HG03439 (cell line): ENCODE measurements around the gene SERF1B.
A peak's percentile ranks its signal among the peaks of the same experiment; 100 is the strongest.
"Not testable (repeated sequence)": the region's sequence is repeated elsewhere in the genome, so short reads cannot be mapped to it uniquely, and the experiment has no call there.

ENCODE experiments used
- ATAC-seq: cut with Tn5 transposase; IDR thresholded peaks from one replicate; pipeline ENCODE4 v1.9.1; 2021; ENCODE audit warnings: mild to moderate bottlenecking, moderate library complexity; ENCODE audit not compliant: unreplicated experiment

Gene SERF1B

GRCh38 chr5:70025106-70025844 lies at the start of gene SERF1B:
Gene SERF1B (plus strand): TSS chr5:70025251. CDS start chr5:70025452, 201 bp downstream.
- ATAC-seq = peak; percentile 89

- not testable (repeated sequence) for ATAC-seq
Observed at GRCh38 chr5:69991713-69992112, 33.3 kb upstream of the SERF1B start.

- ATAC-seq = not testable (repeated sequence)
Observed at GRCh38 chr5:69995535-69995934, 29.5 kb upstream of the SERF1B start.

- ATAC-seq = not testable (repeated sequence)
Observed at GRCh38 chr5:70020660-70021059, 4.4 kb upstream of the SERF1B start.

- peak; percentile 18 for ATAC-seq
Observed at GRCh38 chr5:70025845-70026145, 744 bp downstream of the SERF1B start.

GRCh38 chr5:70031204-70031603 lies 6.2 kb downstream of the SERF1B start:
- ATAC-seq = not testable (repeated sequence)

GRCh38 chr5:70041411-70041810 lies 16.4 kb downstream of the SERF1B start:
- not testable (repeated sequence) for ATAC-seq

- ATAC-seq = not testable (repeated sequence)
Observed at GRCh38 chr5:70049790-70050142, 24.7 kb downstream of the SERF1B start.

- ATAC-seq = not testable (repeated sequence)
Observed at GRCh38 chr5:70056289-70056942, 31.4 kb downstream of the SERF1B start.

- not testable (repeated sequence) for ATAC-seq
Observed at GRCh38 chr5:70057140-70057539, 32.1 kb downstream of the SERF1B start.

GRCh38 chr5:70077632-70078031 lies 52.6 kb downstream of the SERF1B start:
- ATAC-seq = not testable (repeated sequence)

GRCh38 chr5:70088907-70089464 lies 63.9 kb downstream of the SERF1B start:
- not testable (repeated sequence) for ATAC-seq

GRCh38 chr5:70091776-70092175 lies 66.7 kb downstream of the SERF1B start:
- not testable (repeated sequence) for ATAC-seq
